Measurements from ENCODE around the gene KIF3C.
"Not testable (repeated sequence)": the region's sequence is repeated elsewhere in the genome, so short reads cannot be mapped to it uniquely, and the experiment has no call there.

- TF ChIP-seq, protein P1, sequence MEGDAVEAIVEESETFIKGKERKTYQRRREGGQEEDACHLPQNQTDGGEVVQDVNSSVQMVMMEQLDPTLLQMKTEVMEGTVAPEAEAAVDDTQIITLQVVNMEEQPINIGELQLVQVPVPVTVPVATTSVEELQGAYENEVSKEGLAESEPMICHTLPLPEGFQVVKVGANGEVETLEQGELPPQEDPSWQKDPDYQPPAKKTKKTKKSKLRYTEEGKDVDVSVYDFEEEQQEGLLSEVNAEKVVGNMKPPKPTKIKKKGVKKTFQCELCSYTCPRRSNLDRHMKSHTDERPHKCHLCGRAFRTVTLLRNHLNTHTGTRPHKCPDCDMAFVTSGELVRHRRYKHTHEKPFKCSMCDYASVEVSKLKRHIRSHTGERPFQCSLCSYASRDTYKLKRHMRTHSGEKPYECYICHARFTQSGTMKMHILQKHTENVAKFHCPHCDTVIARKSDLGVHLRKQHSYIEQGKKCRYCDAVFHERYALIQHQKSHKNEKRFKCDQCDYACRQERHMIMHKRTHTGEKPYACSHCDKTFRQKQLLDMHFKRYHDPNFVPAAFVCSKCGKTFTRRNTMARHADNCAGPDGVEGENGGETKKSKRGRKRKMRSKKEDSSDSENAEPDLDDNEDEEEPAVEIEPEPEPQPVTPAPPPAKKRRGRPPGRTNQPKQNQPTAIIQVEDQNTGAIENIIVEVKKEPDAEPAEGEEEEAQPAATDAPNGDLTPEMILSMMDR (conservative IDR thresholded peaks at IDR 0.05; ENCODE audit: low read depth, low read length), result not testable (repeated sequence)
- TF ChIP-seq EZH2 (IDR thresholded peaks at IDR 0.05; ENCODE audit: low read length, unreplicated experiment); EZH2phosphoT487 (IDR thresholded peaks at IDR 0.05; ENCODE audit: borderline replicate concordance, low read length): not testable (repeated sequence)
These were observed 16.6 kb upstream of the KIF3C start for GRCh38 chr2:25998816-25999383.

Measured in PC-3 (cell line).